GM21786 (cell line): Measurements from ENCODE around the gene TMEM204.

Source experiments
- ATAC-seq: cut with Tn5 transposase; IDR thresholded peaks from one replicate; pipeline ENCODE4 v1.9.1; 2021; ENCODE audit not compliant: unreplicated experiment

The TMEM204 gene

DNA sequence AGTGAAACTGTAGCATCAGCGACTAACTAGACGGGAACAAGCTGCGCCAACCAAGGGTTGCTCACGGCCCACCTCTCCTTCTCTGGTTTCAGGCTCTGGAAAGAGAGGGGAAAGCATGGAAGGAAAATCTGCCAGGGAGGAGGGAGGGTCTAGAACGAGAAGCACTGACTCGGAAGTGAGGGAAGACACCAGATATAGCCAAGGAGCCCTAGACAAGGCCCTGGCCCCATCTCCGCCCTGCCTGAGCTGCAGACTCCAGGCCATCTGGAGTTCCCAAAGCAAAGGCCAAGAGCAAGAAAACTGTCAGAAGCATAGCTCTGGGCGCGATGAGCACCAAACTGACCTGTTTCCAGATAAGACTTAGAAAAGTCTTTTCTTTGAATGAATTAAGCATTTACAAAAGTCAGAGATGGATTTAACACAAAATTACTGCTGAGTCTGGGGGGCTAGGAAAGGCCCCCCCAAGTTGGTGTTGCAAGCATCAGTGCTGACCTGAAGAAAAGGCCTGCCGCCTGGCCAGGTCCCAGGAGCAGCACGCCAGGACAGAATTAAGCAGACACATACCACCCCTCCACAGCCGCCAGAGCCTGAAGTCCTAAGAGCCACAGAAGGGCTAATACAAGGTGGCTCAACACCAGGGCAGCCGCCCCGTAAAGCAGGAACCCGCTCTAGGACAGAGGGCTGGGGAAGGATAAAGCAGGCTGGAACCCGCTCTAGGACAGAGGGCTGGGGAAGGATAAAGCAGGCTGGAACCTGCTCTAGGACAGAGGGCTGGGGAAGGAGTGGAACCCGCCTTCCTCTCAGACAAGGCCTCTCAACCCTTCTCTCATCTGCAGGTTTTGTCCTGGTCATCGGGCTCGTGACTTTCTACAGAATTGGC is 20.7 kb downstream of the TMEM204 start:
- ATAC-seq = no peak

DNA sequence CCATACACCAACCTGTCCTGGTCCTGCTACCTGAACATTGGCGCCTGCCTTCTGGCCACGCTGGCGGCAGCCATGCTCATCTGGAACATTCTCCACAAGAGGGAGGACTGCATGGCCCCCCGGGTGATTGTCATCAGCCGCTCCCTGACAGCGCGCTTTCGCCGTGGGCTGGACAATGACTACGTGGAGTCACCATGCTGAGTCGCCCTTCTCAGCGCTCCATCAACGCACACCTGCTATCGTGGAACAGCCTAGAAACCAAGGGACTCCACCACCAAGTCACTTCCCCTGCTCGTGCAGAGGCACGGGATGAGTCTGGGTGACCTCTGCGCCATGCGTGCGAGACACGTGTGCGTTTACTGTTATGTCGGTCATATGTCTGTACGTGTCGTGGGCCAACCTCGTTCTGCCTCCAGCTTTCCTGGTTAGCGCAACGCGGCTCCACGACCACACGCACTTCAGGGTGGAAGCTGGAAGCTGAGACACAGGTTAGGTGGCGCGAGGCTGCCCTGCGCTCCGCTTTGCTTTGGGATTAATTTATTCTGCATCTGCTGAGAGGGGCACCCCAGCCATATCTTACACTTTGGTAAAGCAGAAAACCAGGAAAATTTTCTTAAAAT is 21.5 kb downstream of the TMEM204 start:
- no peak for ATAC-seq

GRCh38 chr16:1556254-1556653 is 22.8 kb downstream of the TMEM204 start:
- ATAC-seq = no peak

- no peak for ATAC-seq
Observed at GRCh38 chr16:1557074-1557473, 23.6 kb downstream of the TMEM204 start.

DNA sequence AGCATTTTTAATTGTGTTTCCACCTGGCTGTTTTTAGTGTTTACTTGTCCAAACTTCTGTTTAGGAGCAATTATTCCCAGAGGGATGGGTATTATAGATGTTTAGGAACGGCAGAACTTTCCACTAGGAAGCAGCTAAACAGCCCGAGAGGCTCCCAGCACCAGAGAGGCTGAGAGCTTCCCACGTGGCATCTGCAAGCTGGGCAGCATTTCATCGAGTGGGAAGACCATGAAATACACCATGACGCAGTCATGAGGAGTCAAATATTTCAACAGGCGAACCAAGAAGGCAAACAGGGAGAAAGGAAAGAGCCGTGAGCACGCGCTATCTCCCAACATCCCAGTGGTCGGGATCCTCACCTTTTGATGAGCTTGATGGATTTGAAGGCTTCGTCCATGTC is 24.1 kb downstream of the TMEM204 start:
- ATAC-seq = no peak

- no peak for ATAC-seq
Observed at GRCh38 chr16:1559446-1559975, 26.0 kb downstream of the TMEM204 start.

- ATAC-seq = no peak
Observed at GRCh38 chr16:1560153-1560552, 26.7 kb downstream of the TMEM204 start.

GRCh38 chr16:1560866-1561265 is 27.4 kb downstream of the TMEM204 start:
- ATAC-seq = no peak

GRCh38 chr16:1561266-1561665 is 27.8 kb downstream of the TMEM204 start:
- no peak for ATAC-seq

- no peak for ATAC-seq
Observed at GRCh38 chr16:1561836-1562235, 28.4 kb downstream of the TMEM204 start.

DNA sequence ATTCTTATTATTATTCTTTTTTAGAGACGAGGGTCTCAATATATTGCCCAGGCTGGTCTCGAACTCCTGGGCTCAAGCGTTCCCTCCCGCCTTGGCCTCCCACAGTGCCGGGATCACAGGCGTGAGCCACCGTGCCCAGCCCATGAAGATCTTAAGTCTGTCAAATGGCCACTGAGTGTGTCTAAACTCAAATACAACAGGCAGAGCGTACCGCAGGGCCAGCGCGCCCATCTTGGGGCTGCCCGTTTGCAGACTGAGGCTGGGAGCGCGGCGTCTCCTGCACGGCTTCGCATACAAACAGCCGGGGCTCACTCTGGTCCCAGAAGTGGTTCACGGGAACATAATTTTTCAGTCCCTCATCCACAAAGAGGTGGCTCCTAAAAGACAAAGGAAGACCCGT is 30.3 kb downstream of the TMEM204 start:
- ATAC-seq = no peak

DNA sequence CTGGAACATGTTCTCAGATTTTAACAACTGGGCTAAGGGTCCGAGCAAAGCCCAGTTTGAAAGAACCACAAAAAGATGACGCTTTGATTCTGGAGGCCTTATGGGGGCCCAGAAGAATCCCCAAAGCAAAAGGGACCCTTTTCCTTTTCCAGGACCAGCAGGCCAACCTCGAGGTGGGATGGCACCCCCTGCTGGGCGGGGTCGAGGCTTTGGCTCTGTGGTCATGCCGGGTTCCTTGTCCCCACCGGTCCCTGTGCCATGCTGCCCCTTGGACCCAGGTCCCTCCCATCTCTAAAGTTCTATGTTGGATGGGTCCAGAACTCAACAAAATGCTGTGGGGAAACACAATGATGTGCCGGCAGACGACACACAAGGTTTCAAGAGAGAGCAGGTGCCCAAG is 30.9 kb downstream of the TMEM204 start:
- ATAC-seq = no peak

- ATAC-seq = no peak
Observed at GRCh38 chr16:1565083-1565805, 31.8 kb downstream of the TMEM204 start.

GRCh38 chr16:1567988-1568387 is 34.5 kb downstream of the TMEM204 start:
- no peak for ATAC-seq

DNA sequence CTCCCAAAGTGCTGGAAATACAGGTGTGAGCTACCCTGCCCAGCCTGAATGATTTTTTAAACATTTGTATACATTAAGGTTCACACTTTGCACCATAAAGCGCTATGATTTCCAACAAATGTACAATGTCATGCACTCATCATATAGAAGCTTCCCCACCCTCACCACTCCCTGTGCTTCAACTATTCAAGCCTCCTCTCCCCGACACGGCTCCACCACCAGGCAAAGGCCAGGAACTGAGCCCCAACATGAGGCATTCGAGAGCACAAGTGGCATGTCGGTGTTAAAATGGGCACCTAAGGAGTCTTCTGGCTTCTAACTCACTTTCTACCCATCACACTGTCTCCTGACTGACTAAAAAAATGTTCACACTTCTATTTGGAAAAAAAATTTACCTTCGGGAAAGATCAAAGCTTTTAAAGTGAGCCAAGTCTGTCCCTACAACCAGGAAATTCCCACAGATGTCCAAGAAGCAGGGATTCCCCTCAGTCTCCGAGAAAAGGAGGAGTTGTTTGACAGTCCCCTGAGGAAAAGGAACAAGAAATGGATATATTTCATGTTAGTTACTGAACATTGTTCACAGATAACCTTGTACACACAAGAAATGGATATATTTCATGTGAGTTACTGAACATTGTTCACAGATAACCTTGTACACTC is 37.7 kb downstream of the TMEM204 start:
- ATAC-seq = no peak

DNA sequence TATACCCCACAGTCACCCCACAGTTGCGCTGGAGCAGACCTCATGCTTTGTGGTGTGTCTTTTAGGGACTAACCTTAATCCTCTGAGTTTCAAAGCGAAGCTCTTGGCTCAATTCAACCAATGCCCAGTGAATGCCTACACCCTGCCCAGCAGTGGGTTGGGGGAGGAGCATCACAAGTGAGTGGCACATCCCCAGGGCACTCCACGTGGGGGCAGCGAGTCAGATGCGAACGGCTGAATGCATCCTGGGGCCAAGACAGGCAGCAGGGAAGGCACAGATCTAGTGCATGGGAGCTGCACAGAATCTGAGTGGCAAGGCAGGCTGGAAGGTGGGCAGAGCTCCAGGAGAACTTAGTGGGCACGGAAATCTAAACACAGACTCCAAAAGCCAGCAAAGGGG is 39.2 kb downstream of the TMEM204 start:
- ATAC-seq = no peak

DNA sequence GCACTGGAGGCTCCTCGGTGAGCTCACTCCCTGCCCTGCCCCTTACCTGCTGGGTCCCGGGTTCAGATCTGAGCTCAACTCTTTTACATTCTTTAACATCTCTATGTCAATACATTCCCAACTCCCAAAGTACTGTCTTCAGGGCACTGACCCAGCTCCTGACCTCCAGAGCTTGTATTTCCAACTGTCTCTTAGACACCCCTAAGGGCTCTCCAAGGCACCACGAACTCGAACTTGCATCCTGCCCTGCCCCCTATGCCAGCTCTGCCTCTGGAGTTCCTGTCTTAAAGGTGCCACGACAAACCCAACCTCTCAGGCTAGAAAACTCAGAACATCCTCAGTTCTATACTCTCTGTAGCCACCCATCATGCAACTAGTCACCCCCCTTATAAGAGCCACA is 39.8 kb downstream of the TMEM204 start:
- no peak for ATAC-seq

- ATAC-seq = no peak
Observed at GRCh38 chr16:1575578-1575977, 42.1 kb downstream of the TMEM204 start.

GRCh38 chr16:1579214-1579613 is 45.7 kb downstream of the TMEM204 start:
- no peak for ATAC-seq

GRCh38 chr16:1580256-1580655 is 46.8 kb downstream of the TMEM204 start:
- no peak for ATAC-seq

DNA sequence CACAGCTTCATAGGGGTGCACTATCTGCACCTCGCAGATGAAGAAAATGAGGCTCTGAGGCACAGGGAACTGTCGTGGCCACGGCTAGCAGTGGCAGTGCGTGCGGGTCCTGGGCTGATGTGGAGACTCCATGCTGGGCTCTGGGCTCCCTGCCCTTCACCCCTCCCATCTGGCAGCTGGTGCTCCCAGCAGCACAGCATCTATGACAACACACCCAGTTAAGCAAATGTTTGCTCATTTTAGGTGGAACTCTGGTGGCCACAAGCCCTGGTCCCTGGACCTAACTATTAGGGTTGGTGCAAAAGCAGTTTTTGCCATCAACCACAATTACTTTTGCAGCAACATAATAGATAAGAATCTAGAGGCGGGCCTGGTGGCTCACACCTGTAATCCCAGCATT is 47.5 kb downstream of the TMEM204 start:
- no peak for ATAC-seq
